Measurements from ENCODE around the gene LYG1.

DNA sequence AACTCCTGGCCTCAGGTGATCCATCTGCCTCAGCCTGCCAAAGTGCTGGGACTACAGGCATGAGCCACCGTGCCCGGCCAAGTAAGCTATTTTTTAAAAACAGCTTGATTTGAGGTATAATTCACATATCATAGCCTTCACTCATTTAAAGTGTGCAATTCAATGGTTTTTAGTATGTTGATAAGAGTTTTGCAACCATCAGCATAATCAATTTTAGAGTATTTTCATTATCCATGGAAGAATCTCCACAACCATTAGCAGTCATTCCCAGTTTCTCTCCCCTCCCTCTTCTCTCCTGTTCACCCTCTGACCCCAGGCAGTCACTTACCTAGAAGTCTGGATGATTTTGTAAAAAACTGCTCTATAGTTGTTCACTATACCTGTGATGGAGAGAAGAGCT is 40.8 kb downstream of the LYG1 start:
- TF ChIP-seq, protein P1, sequence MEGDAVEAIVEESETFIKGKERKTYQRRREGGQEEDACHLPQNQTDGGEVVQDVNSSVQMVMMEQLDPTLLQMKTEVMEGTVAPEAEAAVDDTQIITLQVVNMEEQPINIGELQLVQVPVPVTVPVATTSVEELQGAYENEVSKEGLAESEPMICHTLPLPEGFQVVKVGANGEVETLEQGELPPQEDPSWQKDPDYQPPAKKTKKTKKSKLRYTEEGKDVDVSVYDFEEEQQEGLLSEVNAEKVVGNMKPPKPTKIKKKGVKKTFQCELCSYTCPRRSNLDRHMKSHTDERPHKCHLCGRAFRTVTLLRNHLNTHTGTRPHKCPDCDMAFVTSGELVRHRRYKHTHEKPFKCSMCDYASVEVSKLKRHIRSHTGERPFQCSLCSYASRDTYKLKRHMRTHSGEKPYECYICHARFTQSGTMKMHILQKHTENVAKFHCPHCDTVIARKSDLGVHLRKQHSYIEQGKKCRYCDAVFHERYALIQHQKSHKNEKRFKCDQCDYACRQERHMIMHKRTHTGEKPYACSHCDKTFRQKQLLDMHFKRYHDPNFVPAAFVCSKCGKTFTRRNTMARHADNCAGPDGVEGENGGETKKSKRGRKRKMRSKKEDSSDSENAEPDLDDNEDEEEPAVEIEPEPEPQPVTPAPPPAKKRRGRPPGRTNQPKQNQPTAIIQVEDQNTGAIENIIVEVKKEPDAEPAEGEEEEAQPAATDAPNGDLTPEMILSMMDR (optimal IDR thresholded peaks at IDR 0.05 in 1 of 3, IDR thresholded peaks at IDR 0.05 in 1 of 3, conservative IDR thresholded peaks at IDR 0.05 in 1 of 3; ENCODE audit: extremely low read depth in 1 of 3, insufficient read depth in 2 of 3, low read length in 3 of 3), result no peak
- no peak for TF ChIP-seq EZH2 (IDR thresholded peaks at IDR 0.05; ENCODE audit: low read length)

Data from keratinocyte (primary cell).